ENCODE measurements around the gene NKX3-2.

GRCh38 chr4:13504374-13504773 lies 39.9 kb downstream of the NKX3-2 start:
- no peak for TF ChIP-seq POLR2A (IDR thresholded peaks at IDR 0.05; ENCODE audit: low read depth, low read length)
- no peak for TF ChIP-seq POLR2AphosphoS5 (IDR thresholded peaks at IDR 0.05; ENCODE audit: low read depth, low read length)

Measured in GM12892 (cell line).